Prostate gland (tissue), 2 donors: ENCODE data around the gene CTNNAL1.

ENCODE experiments used
- POLR2A ChIP-seq: fragments of 450-650 bp; IDR thresholded peaks from one replicate; pipeline ENCODE4 v1.6.1; 2016; ENCODE audit warnings: antibody characterized with exemption, mild to moderate bottlenecking
- POLR2AphosphoS5 ChIP-seq: sonication (generic); formaldehyde crosslinking; IDR thresholded peaks from one replicate; pipeline ENCODE4 v1.6.1; 2017; ENCODE audit warnings: antibody characterized with exemption
- TF ChIP-seq, protein P1 (sequence below), 4 experiments: fragments of 200-600 bp in 2 of 4; fragments of 450-650 bp in 2 of 4; sonication (generic) in 2 of 4; IDR thresholded peaks; 1 replicate in 3 of 4; 2 replicates in 1 of 4; pipeline ENCODE4 v1.5.1; 2016 to 2019; ENCODE audit warnings: antibody characterized with exemption in 4 of 4, mild to moderate bottlenecking in 2 of 4, moderate library complexity in 2 of 4

DNA sequence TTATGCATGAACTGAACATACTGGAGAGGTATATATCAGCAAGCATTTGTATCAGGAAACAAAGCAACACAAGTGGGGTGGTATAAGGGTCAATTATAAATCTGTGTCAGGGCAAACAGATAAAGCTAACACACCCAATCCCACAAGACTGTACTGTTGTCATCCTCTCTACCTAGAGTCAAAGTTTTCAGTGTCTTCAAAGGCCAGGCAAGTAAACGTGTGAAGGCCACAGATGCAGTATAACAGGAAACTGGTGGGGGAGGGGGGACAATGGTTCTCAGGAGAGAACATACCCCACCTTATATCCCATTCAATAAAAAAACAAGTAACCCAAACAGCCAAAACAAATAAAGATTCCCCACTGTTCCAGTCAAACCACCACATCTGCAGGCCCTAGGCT, 101.5 kb downstream of the CTNNAL1 start:
- TF ChIP-seq, protein P1, sequence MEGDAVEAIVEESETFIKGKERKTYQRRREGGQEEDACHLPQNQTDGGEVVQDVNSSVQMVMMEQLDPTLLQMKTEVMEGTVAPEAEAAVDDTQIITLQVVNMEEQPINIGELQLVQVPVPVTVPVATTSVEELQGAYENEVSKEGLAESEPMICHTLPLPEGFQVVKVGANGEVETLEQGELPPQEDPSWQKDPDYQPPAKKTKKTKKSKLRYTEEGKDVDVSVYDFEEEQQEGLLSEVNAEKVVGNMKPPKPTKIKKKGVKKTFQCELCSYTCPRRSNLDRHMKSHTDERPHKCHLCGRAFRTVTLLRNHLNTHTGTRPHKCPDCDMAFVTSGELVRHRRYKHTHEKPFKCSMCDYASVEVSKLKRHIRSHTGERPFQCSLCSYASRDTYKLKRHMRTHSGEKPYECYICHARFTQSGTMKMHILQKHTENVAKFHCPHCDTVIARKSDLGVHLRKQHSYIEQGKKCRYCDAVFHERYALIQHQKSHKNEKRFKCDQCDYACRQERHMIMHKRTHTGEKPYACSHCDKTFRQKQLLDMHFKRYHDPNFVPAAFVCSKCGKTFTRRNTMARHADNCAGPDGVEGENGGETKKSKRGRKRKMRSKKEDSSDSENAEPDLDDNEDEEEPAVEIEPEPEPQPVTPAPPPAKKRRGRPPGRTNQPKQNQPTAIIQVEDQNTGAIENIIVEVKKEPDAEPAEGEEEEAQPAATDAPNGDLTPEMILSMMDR (IDR thresholded peaks at IDR 0.05), result no peak
- TF ChIP-seq POLR2AphosphoS5, result no peak
- no peak for TF ChIP-seq POLR2A
